ENCODE measurements around the gene KRTAP21-1. TPM values are rescaled to one million over a fixed set of nuclear protein-coding genes. Genes with fewer than 3 reads are reported as not detected.

Gene KRTAP21-1
- polyA plus RNA-seq, 1 donor from 2014 or later: not detected

DNA sequence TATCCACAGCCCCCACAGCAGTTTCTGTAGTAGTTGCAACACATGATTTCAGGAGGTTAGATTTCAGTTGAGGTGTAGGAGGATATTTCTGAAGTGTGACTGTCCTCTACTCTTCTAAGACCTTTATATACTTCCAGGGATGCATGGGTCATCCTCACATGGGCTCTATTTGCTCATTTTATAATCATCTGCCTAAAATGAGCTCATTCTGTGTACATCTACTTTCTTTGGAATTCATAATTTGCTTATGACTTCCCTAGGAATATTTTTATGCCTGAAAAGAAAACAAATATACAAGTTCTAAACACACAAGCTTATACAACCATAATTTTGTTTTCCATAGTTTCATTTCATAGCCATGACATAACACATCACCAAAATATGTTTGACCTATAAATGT lies 8.1 kb downstream of the KRTAP21-1 start, which contains the start of gene KRTAP21-2:
Gene KRTAP21-2, minus strand, starts transcription at position 101 of the 400 bp plus-strand sequence. Its CDS starts 57 bp downstream, at position 44.
- Histone ChIP-seq H3K4me2 (ENCODE audit: low read length) (no peak within 1 kb of the TSS), H3K27ac (ENCODE audit: low read length) (no peak within 1 kb of the TSS), H3K9ac (ENCODE audit: low read length) (no peak within 1 kb of the TSS), H3K79me2 (replicated peaks; ENCODE audit: insufficient read depth, low read length) (no peaks in the 10 kb centered on the region), H3K4me3 (ENCODE audit: low read length) (no peak within 1 kb of the TSS), H2AFZ (ENCODE audit: low read depth, low read length) (no peak within 1 kb of the TSS), H3F3A (ENCODE audit: insufficient read depth, low read length, poor library complexity, severe bottlenecking) (no peaks in the 10 kb centered on the region), H3K9me3 (ENCODE audit: low read length) (no peaks in the 10 kb centered on the region), H3K27me3 (ENCODE audit: insufficient read depth, low read depth, low read length) (no peaks in the 10 kb centered on the region), H4K20me1 (ENCODE audit: insufficient read depth) (no peaks in the 10 kb centered on the region), H3K9me2 (ENCODE audit: insufficient read depth, low read length) (no peaks in the 10 kb centered on the region), H3K36me3 (ENCODE audit: insufficient read depth, low read length) (no peaks in the 10 kb centered on the region)
- no peak for TF ChIP-seq SMC3 (conservative IDR thresholded peaks at IDR 0.05; ENCODE audit: poor library complexity)

DNA sequence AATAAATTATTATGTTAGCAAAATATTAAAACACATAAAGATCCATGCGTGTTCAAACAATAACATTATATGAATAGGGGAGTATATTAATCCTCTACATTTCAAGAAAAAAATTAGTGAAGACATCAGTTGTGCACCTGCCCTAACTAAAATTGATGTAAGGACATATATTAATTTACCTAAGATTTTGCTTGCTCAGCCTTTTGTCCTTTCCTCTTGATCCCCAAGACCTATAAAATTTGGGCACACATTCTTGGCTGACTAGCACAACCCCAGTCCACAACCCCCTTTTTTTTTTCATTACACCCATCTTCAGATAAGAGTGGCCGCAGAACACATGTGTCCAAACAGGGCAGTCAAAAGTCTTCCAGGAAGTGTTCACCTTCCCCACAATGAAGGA lies 14.8 kb downstream of the KRTAP21-1 start:
- H2AFZ ChIP-seq (ENCODE audit: low read depth, low read length): no peak overlapping the region

More for the DNA sequence above, 14.8 kb downstream of the KRTAP21-1 start:
- Histone ChIP-seq H3K4me3 (ENCODE audit: low read length) (no peak overlapping the region), H3K27ac (ENCODE audit: low read length) (no peak overlapping the region), H4K20me1 (ENCODE audit: insufficient read depth) (no peaks in the 10 kb centered on the region), H3K4me2 (ENCODE audit: low read length) (no peak overlapping the region), H3F3A (ENCODE audit: insufficient read depth, low read length, poor library complexity, severe bottlenecking) (no peaks in the 10 kb centered on the region), H3K9ac (ENCODE audit: low read length) (no peak overlapping the region), H3K27me3 (ENCODE audit: insufficient read depth, low read depth, low read length) (no peaks in the 10 kb centered on the region), H3K9me3 (ENCODE audit: low read length) (no peaks in the 10 kb centered on the region), H3K79me2 (replicated peaks; ENCODE audit: insufficient read depth, low read length) (no peaks in the 10 kb centered on the region), H3K36me3 (ENCODE audit: insufficient read depth, low read length) (no peaks in the 10 kb centered on the region), H3K9me2 (ENCODE audit: insufficient read depth, low read length) (no peaks in the 10 kb centered on the region)
- TF ChIP-seq MXI1 (conservative IDR thresholded peaks at IDR 0.05; ENCODE audit: poor library complexity, severe bottlenecking): no peak
- TF ChIP-seq CTCF (IDR thresholded peaks at IDR 0.05; ENCODE audit: poor library complexity, severe bottlenecking): no peak
- TF ChIP-seq, protein P1, sequence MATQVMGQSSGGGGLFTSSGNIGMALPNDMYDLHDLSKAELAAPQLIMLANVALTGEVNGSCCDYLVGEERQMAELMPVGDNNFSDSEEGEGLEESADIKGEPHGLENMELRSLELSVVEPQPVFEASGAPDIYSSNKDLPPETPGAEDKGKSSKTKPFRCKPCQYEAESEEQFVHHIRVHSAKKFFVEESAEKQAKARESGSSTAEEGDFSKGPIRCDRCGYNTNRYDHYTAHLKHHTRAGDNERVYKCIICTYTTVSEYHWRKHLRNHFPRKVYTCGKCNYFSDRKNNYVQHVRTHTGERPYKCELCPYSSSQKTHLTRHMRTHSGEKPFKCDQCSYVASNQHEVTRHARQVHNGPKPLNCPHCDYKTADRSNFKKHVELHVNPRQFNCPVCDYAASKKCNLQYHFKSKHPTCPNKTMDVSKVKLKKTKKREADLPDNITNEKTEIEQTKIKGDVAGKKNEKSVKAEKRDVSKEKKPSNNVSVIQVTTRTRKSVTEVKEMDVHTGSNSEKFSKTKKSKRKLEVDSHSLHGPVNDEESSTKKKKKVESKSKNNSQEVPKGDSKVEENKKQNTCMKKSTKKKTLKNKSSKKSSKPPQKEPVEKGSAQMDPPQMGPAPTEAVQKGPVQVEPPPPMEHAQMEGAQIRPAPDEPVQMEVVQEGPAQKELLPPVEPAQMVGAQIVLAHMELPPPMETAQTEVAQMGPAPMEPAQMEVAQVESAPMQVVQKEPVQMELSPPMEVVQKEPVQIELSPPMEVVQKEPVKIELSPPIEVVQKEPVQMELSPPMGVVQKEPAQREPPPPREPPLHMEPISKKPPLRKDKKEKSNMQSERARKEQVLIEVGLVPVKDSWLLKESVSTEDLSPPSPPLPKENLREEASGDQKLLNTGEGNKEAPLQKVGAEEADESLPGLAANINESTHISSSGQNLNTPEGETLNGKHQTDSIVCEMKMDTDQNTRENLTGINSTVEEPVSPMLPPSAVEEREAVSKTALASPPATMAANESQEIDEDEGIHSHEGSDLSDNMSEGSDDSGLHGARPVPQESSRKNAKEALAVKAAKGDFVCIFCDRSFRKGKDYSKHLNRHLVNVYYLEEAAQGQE (IDR thresholded peaks at IDR 0.05; ENCODE audit: borderline replicate concordance): no peak
- TF ChIP-seq EP300 (conservative IDR thresholded peaks at IDR 0.05; ENCODE audit: poor library complexity, severe bottlenecking): no peak
- no peak for TF ChIP-seq POLR2AphosphoS5 (IDR thresholded peaks at IDR 0.05)
- TF ChIP-seq RAD21 (conservative IDR thresholded peaks at IDR 0.05): no peak
- TF ChIP-seq EZH2 (IDR thresholded peaks at IDR 0.05; ENCODE audit: borderline replicate concordance, insufficient read depth, low read length, poor library complexity, severe bottlenecking): no peak
- no peak for TF ChIP-seq TAF1 (IDR thresholded peaks at IDR 0.05; ENCODE audit: low read depth)
- no peak for TF ChIP-seq SMC3 (conservative IDR thresholded peaks at IDR 0.05; ENCODE audit: poor library complexity)
